AG04450 (cell line): Measurements from ENCODE around the gene SIPA1L3. TPM values are rescaled to one million over a fixed set of nuclear protein-coding genes. Genes with fewer than 3 reads are reported as not detected.

Source experiments
- CTCF ChIA-PET: fragments of 300-600, 350-600 bp; formaldehyde crosslinking; extraction: SDS; loops from one replicate; lab custom pipeline; 2022; ENCODE audit warnings: antibody characterized with exemption, inconsistent platforms; lab: Charles Lee
- POLR2A ChIA-PET: fragments of 350-600 bp; formaldehyde crosslinking; extraction: SDS; loops from one replicate; lab custom pipeline; 2021; ENCODE audit warnings: antibody characterized with exemption, inconsistent platforms; lab: Yijun Ruan, JAX
- DNase-seq: peaks from one replicate; pipeline ENCODE4 v3.0.0-alpha.2; 2011; ENCODE audit warnings: low read depth, low spot score
- H3K27ac ChIP-seq: one replicate; pipeline ENCODE4 v1.5.1; 2012; ENCODE audit warnings: low read depth, low read length, control low read depth
- H3K27me3 ChIP-seq: one replicate; pipeline ENCODE4 v1.6.0; 2012; ENCODE audit warnings: low read length; ENCODE audit not compliant: control insufficient read depth, insufficient read depth
- H3K4me3 ChIP-seq: 2 replicates; pipeline ENCODE4 v1.5.1; 2011; ENCODE audit warnings: mild to moderate bottlenecking, low read depth, low read length, control low read depth
- H3K9me3 ChIP-seq: 2 replicates; pipeline ENCODE4 v1.5.1; 2012; ENCODE audit warnings: low read length; ENCODE audit not compliant: control insufficient read depth, insufficient read depth
- CTCF ChIP-seq: IDR thresholded peaks from 2 replicates; pipeline ENCODE4 v1.5.1; 2011; ENCODE audit warnings: low read depth, low read length, control low read depth, inconsistent platforms
- polyA plus RNA-seq: library from polyadenylated mRNA; depleted of rRNA; stranded (reverse); fragments of >200 nt; gene quantifications from 2 replicates; pipeline ENCODE4 v1.2.3, GENCODE V29; 2011

The SIPA1L3 gene
- polyA plus RNA-seq, 1 experiment = 4.9 TPM

- Histone ChIP-seq H3K27me3 (no peaks in the 10 kb centered on the region), H3K27ac (peak overlapping the region; percentile 39), H3K9me3 (peaks cover 5% of the 10 kb centered on the region; the same call in 1 of the 2 replicates), H3K4me3 (no peak overlapping the region)
- CTCF ChIA-PET = no interaction called here
- no peak for DNase-seq
- TF ChIP-seq CTCF = no peak
- POLR2A ChIA-PET = no interaction called here
These were observed 68.8 kb downstream of the SIPA1L3 start for GRCh38 chr19:37975596-37976515.

- Histone ChIP-seq H3K9me3 (no peaks in the 10 kb centered on the region), H3K4me3 (no peak overlapping the region), H3K27me3 (no peaks in the 10 kb centered on the region), H3K27ac (peak overlapping the region; percentile 98)
- POLR2A ChIA-PET = interaction anchor here (1.0 to 1.1 kb wide), 2 partner anchors 26 to 27 kb away, joined by 6 to 7 read pairs; no protein-coding TSS in a partner anchor
- CTCF ChIA-PET = interaction anchor here (0.7 kb wide), 1 partner anchor 1388 kb away, joined by 3 read pairs; no protein-coding TSS in a partner anchor
- no peak for DNase-seq
- TF ChIP-seq CTCF = no peak
These were observed 70.4 kb downstream of the SIPA1L3 start for GRCh38 chr19:37977391-37977790.

GRCh38 chr19:37977992-37978391 is 71.0 kb downstream of the SIPA1L3 start:
- Histone ChIP-seq H3K4me3 (no peak overlapping the region), H3K27ac (peak overlapping the region; percentile 98), H3K9me3 (no peaks in the 10 kb centered on the region), H3K27me3 (no peaks in the 10 kb centered on the region)
- DNase-seq = peak; percentile 90
- ChIA-PET CTCF (interaction anchor here (1.3 kb wide), 1 partner anchor 46 kb away, joined by 4 read pairs; no protein-coding TSS in a partner anchor), POLR2A (interaction anchor here (0.5 to 1.1 kb wide), 4 partner anchors 25 to 71 kb away, joined by 3 to 7 read pairs (median 6); partner anchors contain the start of gene SIPA1L3)
- no peak for TF ChIP-seq CTCF

GRCh38 chr19:37979547-37980082 is 72.6 kb downstream of the SIPA1L3 start:
- H3K4me3 ChIP-seq = no peak overlapping the region
- TF ChIP-seq CTCF = no peak
- H3K9me3 ChIP-seq = no peaks in the 10 kb centered on the region
- H3K27ac ChIP-seq = peak overlapping the region; percentile 70
- H3K27me3 ChIP-seq = no peaks in the 10 kb centered on the region
- no peak for DNase-seq
- CTCF ChIA-PET = no interaction called here
- POLR2A ChIA-PET = no interaction called here
